DND-41 (cell line): ENCODE measurements around the gene REEP6.
"Not testable (repeated sequence)": the region's sequence is repeated elsewhere in the genome, so short reads cannot be mapped to it uniquely, and the experiment has no call there.

Experiments
- ATAC-seq: fragments of 200-7000 bp; cut with Tn5 transposase; 3 replicates; pipeline ENCODE4 v1.9.1; 2021; ENCODE audit warnings: low read depth; ENCODE audit not compliant: insufficient read depth
- DNase-seq: peaks from one replicate; pipeline ENCODE4 v3.0.0-alpha.2; 2020
- H2AFZ ChIP-seq: 2 replicates; pipeline ENCODE4 v1.6.0; 2012; ENCODE audit warnings: low read depth, low read length
- H3K27ac ChIP-seq: 2 replicates; pipeline ENCODE4 v1.5.1; 2012; ENCODE audit warnings: low read length, inconsistent platforms
- H3K27me3 ChIP-seq: fragments of 200-600 bp; sonication (generic); 2 replicates; pipeline ENCODE4 v1.6.0; 2012; ENCODE audit warnings: low read length, mild to moderate bottlenecking, inconsistent platforms; ENCODE audit not compliant: insufficient read depth, poor library complexity
- H3K36me3 ChIP-seq: 2 replicates; pipeline ENCODE4 v1.5.1; 2012; ENCODE audit warnings: low read length, inconsistent platforms; ENCODE audit not compliant: insufficient read depth
- H3K4me1 ChIP-seq: 2 replicates; pipeline ENCODE4 v1.5.1; 2012; ENCODE audit warnings: mild to moderate bottlenecking, low read length; ENCODE audit not compliant: insufficient read depth
- H3K4me2 ChIP-seq: 2 replicates; pipeline ENCODE4 v1.6.0; 2012; ENCODE audit warnings: mild to moderate bottlenecking, moderate library complexity, low read length, inconsistent platforms; ENCODE audit not compliant: insufficient read depth
- H3K4me3 ChIP-seq, 2 experiments: fragments of 200-600 bp in 1 of 2; shearing (Covaris generic) in 1 of 2; 2 replicates each; pipeline ENCODE4 v1.5.1; 2012 to 2016; ENCODE audit warnings: inconsistent platforms in 2 of 2, low read length in 2 of 2, mild to moderate bottlenecking in 2 of 2, low read depth in 1 of 2, moderate library complexity in 1 of 2
- H3K79me2 ChIP-seq: 2 replicates; pipeline ENCODE4 v1.6.0; 2012; ENCODE audit warnings: low read length, inconsistent platforms; ENCODE audit not compliant: insufficient read depth
- H3K9ac ChIP-seq: 2 replicates; pipeline ENCODE4 v1.6.0; 2012; ENCODE audit warnings: low read depth, mild to moderate bottlenecking, inconsistent platforms, low read length, moderate library complexity
- H3K9me3 ChIP-seq: 2 replicates; pipeline ENCODE4 v1.5.1; 2012; ENCODE audit warnings: low read length, moderate library complexity, mild to moderate bottlenecking, inconsistent platforms; ENCODE audit not compliant: insufficient read depth, severe bottlenecking
- H4K20me1 ChIP-seq: 2 replicates; pipeline ENCODE4 v1.6.0; 2012; ENCODE audit warnings: low read length; ENCODE audit not compliant: insufficient read depth
- CTCF ChIP-seq: IDR thresholded peaks from 2 replicates; pipeline ENCODE4 v1.5.1; 2012; ENCODE audit warnings: borderline replicate concordance, low read length, moderate library complexity, mild to moderate bottlenecking; ENCODE audit not compliant: poor library complexity, severe bottlenecking; ENCODE audit errors: extremely low read depth
- EZH2 ChIP-seq: IDR thresholded peaks from 3 replicates; pipeline ENCODE4 v1.6.1; 2012; ENCODE audit warnings: borderline replicate concordance, low read depth, mild to moderate bottlenecking, moderate library complexity, low read length, inconsistent platforms; ENCODE audit not compliant: severe bottlenecking

REEP6 gene

GRCh38 chr19:1516395-1516753 lies 25.4 kb downstream of the REEP6 start:
- ATAC-seq (no peak), DNase-seq (no peak)
- Histone ChIP-seq H2AFZ (no peak overlapping the region), H3K36me3 (no peaks in the 10 kb centered on the region), H3K4me1 (no peaks in the 10 kb centered on the region), H4K20me1 (no peaks in the 10 kb centered on the region; the same call in 1 of the 2 replicates), H3K9ac (no peak overlapping the region), H3K4me2 (no peak overlapping the region), H3K27me3 (no peaks in the 10 kb centered on the region), H3K27ac (no peak overlapping the region), H3K79me2 (no peaks in the 10 kb centered on the region), H3K9me3 (no peaks in the 10 kb centered on the region), H3K4me3 (no peak overlapping the region)
- TF ChIP-seq CTCF (no peak), EZH2 (no peak)

- H3K9ac ChIP-seq, result no peak overlapping the region
- H3K27me3 ChIP-seq, result no peaks in the 10 kb centered on the region
- no peak overlapping the region for H3K27ac ChIP-seq
- H3K4me3 ChIP-seq, result no peak overlapping the region
- no peaks in the 10 kb centered on the region for H3K9me3 ChIP-seq
- H3K36me3 ChIP-seq, result no peaks in the 10 kb centered on the region
- no peak for ATAC-seq
- no peak for DNase-seq
- H3K4me1 ChIP-seq, result no peaks in the 10 kb centered on the region
- H2AFZ ChIP-seq, result no peak overlapping the region
- no peaks in the 10 kb centered on the region for H3K79me2 ChIP-seq
- TF ChIP-seq EZH2 (no peak), CTCF (no peak)
- no peaks in the 10 kb centered on the region; the same call in 1 of the 2 replicates for H4K20me1 ChIP-seq
- no peak overlapping the region for H3K4me2 ChIP-seq
Observed at GRCh38 chr19:1518471-1518870, 27.5 kb downstream of the REEP6 start.

GRCh38 chr19:1519802-1520201 lies 28.8 kb downstream of the REEP6 start:
- not testable (repeated sequence) for H3K27ac ChIP-seq, ATAC-seq, H3K9ac ChIP-seq, H3K4me3 ChIP-seq, H3K9me3 ChIP-seq, H3K27me3 ChIP-seq, H4K20me1 ChIP-seq, H3K79me2 ChIP-seq, H3K36me3 ChIP-seq, H3K4me2 ChIP-seq, H2AFZ ChIP-seq, DNase-seq, H3K4me1 ChIP-seq

GRCh38 chr19:1520203-1520780 lies 29.3 kb downstream of the REEP6 start:
- Histone ChIP-seq H3K4me2 (no peak overlapping the region), H3K9ac (no peak overlapping the region), H3K9me3 (no peaks in the 10 kb centered on the region), H3K4me1 (no peaks in the 10 kb centered on the region), H3K27me3 (no peaks in the 10 kb centered on the region), H3K4me3 (no peak overlapping the region), H3K79me2 (no peaks in the 10 kb centered on the region), H3K36me3 (no peaks in the 10 kb centered on the region), H2AFZ (no peak overlapping the region), H3K27ac (no peak overlapping the region), H4K20me1 (no peaks in the 10 kb centered on the region)
- ATAC-seq, result no peak
- no peak for DNase-seq
- TF ChIP-seq EZH2, result no peak
- TF ChIP-seq CTCF, result no peak
